Sigmoid colon (tissue), 7 donors: ENCODE measurements around the gene EHMT2. TPM values are rescaled to one million over a fixed set of nuclear protein-coding genes. Genes with fewer than 3 reads are reported as not detected.
A peak's percentile ranks its signal among the peaks of the same experiment; 100 is the strongest.
"Not testable (repeated sequence)": the region's sequence is repeated elsewhere in the genome, so short reads cannot be mapped to it uniquely, and the experiment has no call there.

Experiments
- DNase-seq: peaks from one replicate; pipeline ENCODE4 v3.0.0-alpha.2; 2019
- H3K27ac ChIP-seq, 4 donors: fragments of 200-600 bp; sonication (generic); one replicate each; pipeline ENCODE4 v1.5.1; 2016 to 2019; ENCODE audit warnings: mild to moderate bottlenecking in 1 of 4
- H3K27me3 ChIP-seq, 3 donors: fragments of 200-600 bp; sonication (generic); one replicate each; pipeline ENCODE4 v1.5.1; 2019; ENCODE audit warnings: mild to moderate bottlenecking in 1 of 3
- H3K36me3 ChIP-seq, 4 donors: fragments of 200-600 bp; sonication (generic); one replicate each; pipeline ENCODE4 v1.5.1; 2016 to 2019
- H3K4me1 ChIP-seq, 4 donors: fragments of 200-600 bp; sonication (generic); one replicate each; pipeline ENCODE4 v1.5.1; 2017 to 2019
- H3K4me3 ChIP-seq, 4 donors: fragments of 200-600 bp; sonication (generic); one replicate each; pipeline ENCODE4 v1.5.1; 2017 to 2019; ENCODE audit warnings: mild to moderate bottlenecking in 2 of 4, moderate library complexity in 1 of 4
- H3K9me3 ChIP-seq, 4 donors: fragments of 200-600 bp in 3 of 4; sonication (generic) in 3 of 4; one replicate each; pipeline versions ENCODE4 v1.5.1 to v1.6.1; 2013 to 2019
- CTCF ChIP-seq, 4 experiments: fragments of 450-650 bp in 3 of 4; fragments of 200-600 bp in 1 of 4; IDR thresholded peaks; one replicate each; pipeline ENCODE4 v1.5.1; 2016 to 2019; ENCODE audit warnings: antibody characterized with exemption in 4 of 4, mild to moderate bottlenecking in 3 of 4, moderate library complexity in 2 of 4
- EP300 ChIP-seq, 4 donors: sonication (generic); formaldehyde crosslinking; IDR thresholded peaks; one replicate each; pipeline ENCODE4 v1.6.1; 2017; ENCODE audit warnings: antibody characterized with exemption in 4 of 4
- POLR2A ChIP-seq, 2 donors: fragments of 450-650 bp; IDR thresholded peaks; one replicate each; pipeline ENCODE4 v1.6.1; 2016; ENCODE audit warnings: antibody characterized with exemption in 2 of 2, mild to moderate bottlenecking in 2 of 2, moderate library complexity in 2 of 2
- POLR2AphosphoS5 ChIP-seq, 4 donors: sonication (generic); formaldehyde crosslinking; IDR thresholded peaks; one replicate each; pipeline ENCODE4 v1.6.1; 2017; ENCODE audit warnings: antibody characterized with exemption in 4 of 4
- WGBS, 2 donors: extraction: QIAGEN DNeasy Blood & Tissue Kit; methylation state at CpG; one replicate each; pipeline ENCODE4 v1.1.7; 2013; 5-methylcytosine and 5-hydroxymethylcytosine counted together
- intact Hi-C: fragments of 100-400 bp; cut with DNase I; formaldehyde crosslinking; loops from one replicate; pipeline ENCODE4 v1.15.1; 2023
- polyA plus RNA-seq, 3 donors: library from polyadenylated mRNA; stranded (reverse); fragments of 200-250 nt; gene quantifications; one replicate each; pipeline ENCODE4 v1.2.3, GENCODE V29; 2013
- total RNA-seq, 4 donors: library from RNA; depleted of rRNA; stranded (reverse); fragments of >200 nt; gene quantifications; one replicate each; pipeline ENCODE4 v1.1.0, GENCODE V29; 2016
- donor health status: healthy with polysubstance abuse.
- donor health status: Bipolar disorder and iron deficiency.
- donor health status: healthy.

EHMT2 gene
- total and polyA plus RNA-seq, 7 donors, result 11.8 to 45.0 (median 33.2) TPM

DNA sequence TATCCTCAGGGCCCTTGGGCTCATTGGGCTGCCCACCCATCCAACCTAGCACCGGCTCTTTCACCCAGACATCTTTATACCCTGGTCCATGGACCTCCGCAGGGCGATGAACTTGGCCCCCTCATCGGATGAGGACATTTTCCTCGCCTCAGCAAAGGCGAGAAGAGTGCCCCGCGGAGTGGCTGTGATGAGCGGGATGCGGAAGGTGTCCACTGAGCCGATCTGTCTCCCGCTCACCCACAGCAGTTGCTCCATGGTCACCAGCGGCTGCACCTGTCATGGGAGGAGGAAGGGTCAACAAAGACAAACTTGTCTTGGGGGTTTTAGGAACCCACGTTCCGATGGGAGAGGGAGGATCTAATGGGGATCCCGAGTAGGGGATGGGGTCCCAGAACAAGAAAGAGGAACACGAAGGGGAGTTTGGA lies 35.6 kb downstream of the EHMT2 start:
- Histone ChIP-seq H3K27me3 (no peaks in the 10 kb centered on the region), H3K4me3 (peak overlapping the region; percentile 60 to 74 (median 68)), H3K4me1 (peaks cover 0 to 25% (median 15%) of the 10 kb centered on the region in 4 donors), H3K36me3 (peaks cover 7 to 38% (median 16%) of the 10 kb centered on the region in 4 donors), H3K27ac (peak overlapping the region; percentile 83 to 89 (median 87)), H3K9me3 (no peaks in the 10 kb centered on the region)
- DNase-seq, result no peak
- 52 to 56% methylated on average over 17 of the region's 17 CpGs for WGBS, 2 donors
- TF ChIP-seq CTCF (IDR thresholded peaks at IDR 0.05) (no peak), POLR2A (IDR thresholded peaks at IDR 0.05) (no peak), POLR2AphosphoS5 (IDR thresholded peaks at IDR 0.05) (no peak), EP300 (IDR thresholded peaks at IDR 0.05) (no peak)
- intact Hi-C loops, result loop anchor here (1.0 to 2.0 kb wide), 2 partner anchors 28 to 41 kb away; partner anchors contain the start of gene ZBTB12

DNA sequence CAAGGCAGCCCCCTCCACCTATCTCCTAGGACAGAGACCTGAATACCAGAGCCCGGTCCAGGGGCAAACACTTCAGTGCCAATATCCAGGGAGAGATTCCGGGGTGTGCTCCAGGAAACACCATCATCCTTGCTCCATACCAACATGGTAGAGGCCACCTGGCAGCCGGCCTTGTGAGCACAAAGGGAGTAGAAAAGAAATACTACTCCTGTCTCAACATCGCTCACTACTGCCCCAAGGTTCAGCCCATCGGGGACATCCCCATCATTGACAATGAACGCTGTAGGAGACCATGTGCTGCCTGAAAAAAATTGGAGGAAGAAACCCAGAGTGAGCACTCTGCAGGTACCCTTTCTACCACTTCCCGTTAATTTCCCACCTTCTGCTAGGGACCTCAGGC lies 36.3 kb downstream of the EHMT2 start:
- Histone ChIP-seq H3K27ac (no peak overlapping the region), H3K9me3 (no peaks in the 10 kb centered on the region), H3K27me3 (no peaks in the 10 kb centered on the region), H3K4me1 (peaks cover 0 to 25% (median 15%) of the 10 kb centered on the region in 4 donors), H3K36me3 (peaks cover 7 to 40% (median 16%) of the 10 kb centered on the region in 4 donors), H3K4me3 (no peak overlapping the region)
- no peak for DNase-seq
- WGBS, 2 donors, result 94 to 98% methylated on average over 7 of the region's 7 CpGs
- TF ChIP-seq POLR2AphosphoS5 (IDR thresholded peaks at IDR 0.05), result no peak
- no peak for TF ChIP-seq EP300 (IDR thresholded peaks at IDR 0.05)
- TF ChIP-seq POLR2A (IDR thresholded peaks at IDR 0.05), result no peak
- TF ChIP-seq CTCF (IDR thresholded peaks at IDR 0.05), result no peak
- intact Hi-C loops, result no loop called here

- H3K4me3 ChIP-seq, result no peak overlapping the region
- no peaks in the 10 kb centered on the region for H3K9me3 ChIP-seq
- no peaks in the 10 kb centered on the region for H3K27me3 ChIP-seq
- 97 to 98% methylated on average over 13 of the region's 13 CpGs for WGBS, 2 donors
- intact Hi-C loops, result no loop called here
- peaks cover 0 to 25% (median 15%) of the 10 kb centered on the region in 4 donors for H3K4me1 ChIP-seq
- TF ChIP-seq EP300 (IDR thresholded peaks at IDR 0.05) (no peak), POLR2A (IDR thresholded peaks at IDR 0.05) (no peak), CTCF (IDR thresholded peaks at IDR 0.05) (no peak), POLR2AphosphoS5 (IDR thresholded peaks at IDR 0.05) (no peak)
- no peak for DNase-seq
- peaks cover 7 to 40% (median 16%) of the 10 kb centered on the region in 4 donors for H3K36me3 ChIP-seq
- no peak overlapping the region for H3K27ac ChIP-seq
Observed at GRCh38 chr6:31860349-31860748, 37.1 kb downstream of the EHMT2 start.

DNA sequence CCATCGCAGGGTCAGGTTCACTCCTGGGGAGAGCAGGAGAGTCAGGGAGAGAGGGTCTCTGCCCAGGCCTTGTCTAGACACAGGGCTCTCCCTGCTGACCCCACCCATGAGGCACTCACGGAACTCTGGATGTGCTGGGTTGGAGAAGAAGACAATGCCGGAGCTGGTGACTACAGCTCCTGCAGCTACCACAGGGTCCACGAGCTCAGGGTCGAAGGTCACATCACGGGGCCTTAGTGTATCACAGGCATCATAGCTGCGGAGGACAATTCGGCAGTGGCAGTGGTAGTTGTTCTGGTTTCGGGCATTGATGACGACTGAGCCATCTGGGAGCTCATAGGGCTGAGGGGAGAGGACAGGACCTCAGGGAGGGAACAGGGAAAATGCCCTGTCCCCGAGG lies 37.6 kb downstream of the EHMT2 start:
- Histone ChIP-seq H3K9me3 (no peaks in the 10 kb centered on the region), H3K36me3 (peaks cover 7 to 40% (median 16%) of the 10 kb centered on the region in 4 donors), H3K27me3 (no peaks in the 10 kb centered on the region), H3K4me3 (no peak overlapping the region), H3K4me1 (peaks cover 0 to 25% (median 15%) of the 10 kb centered on the region in 4 donors), H3K27ac (no peak overlapping the region)
- DNase-seq, result no peak
- intact Hi-C loops, result no loop called here
- TF ChIP-seq POLR2A (IDR thresholded peaks at IDR 0.05) (no peak), EP300 (IDR thresholded peaks at IDR 0.05) (no peak), CTCF (IDR thresholded peaks at IDR 0.05) (no peak), POLR2AphosphoS5 (IDR thresholded peaks at IDR 0.05) (no peak)
- WGBS, 2 donors, result 91 to 94% methylated on average over 11 of the region's 11 CpGs

- WGBS, 2 donors, result 96 to 97% methylated on average over 8 of the region's 8 CpGs
- Histone ChIP-seq H3K27me3 (no peaks in the 10 kb centered on the region), H3K4me1 (peaks cover 0 to 19% (median 11%) of the 10 kb centered on the region in 4 donors), H3K9me3 (no peaks in the 10 kb centered on the region), H3K27ac (no peak overlapping the region), H3K4me3 (no peak overlapping the region), H3K36me3 (peaks cover 7 to 40% (median 16%) of the 10 kb centered on the region in 4 donors)
- no peak for DNase-seq
- no peak for TF ChIP-seq POLR2AphosphoS5 (IDR thresholded peaks at IDR 0.05)
- no peak for TF ChIP-seq POLR2A (IDR thresholded peaks at IDR 0.05)
- TF ChIP-seq CTCF (IDR thresholded peaks at IDR 0.05), result no peak
- no peak for TF ChIP-seq EP300 (IDR thresholded peaks at IDR 0.05)
- intact Hi-C loops, result no loop called here
Observed at GRCh38 chr6:31858707-31859106, 38.8 kb downstream of the EHMT2 start.

DNA sequence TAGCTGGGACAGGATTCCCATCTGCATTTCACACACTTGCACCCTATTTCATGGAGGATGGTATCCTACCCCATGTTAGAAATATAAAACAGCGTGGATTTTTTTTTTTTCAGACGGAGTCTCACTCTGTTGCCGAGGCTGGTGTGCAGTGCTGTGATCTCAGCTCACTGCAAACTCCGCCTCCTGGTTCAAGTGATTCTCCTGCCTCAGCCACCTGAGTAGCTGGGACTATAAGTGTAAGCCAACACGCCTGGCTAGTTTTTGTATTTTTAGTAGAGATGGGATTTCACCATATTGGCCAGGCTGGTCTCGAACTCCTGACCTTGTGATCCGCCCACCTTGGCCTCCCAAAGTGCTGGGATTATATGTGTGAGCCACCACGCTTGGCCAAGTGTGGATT lies 39.7 kb downstream of the EHMT2 start:
- H3K27ac ChIP-seq, H3K27me3 ChIP-seq, DNase-seq, intact Hi-C loops, H3K4me3 ChIP-seq, H3K9me3 ChIP-seq: not testable (repeated sequence)
- H3K4me1 ChIP-seq, result peaks cover 0 to 13% (median 7%) of the 10 kb centered on the region in 4 donors
- WGBS, 2 donors, result 93% methylated on average over 8 of the region's 8 CpGs
- H3K36me3 ChIP-seq, result peaks cover 7 to 40% (median 16%) of the 10 kb centered on the region in 4 donors

- DNase-seq, intact Hi-C loops: not testable (repeated sequence)
Observed at GRCh38 chr6:31851980-31852718, 45.3 kb downstream of the EHMT2 start.

More at GRCh38 chr6:31851980-31852718, 45.3 kb downstream of the EHMT2 start:
- H3K27me3 ChIP-seq, H3K4me3 ChIP-seq, H3K36me3 ChIP-seq, H3K27ac ChIP-seq, H3K9me3 ChIP-seq, H3K4me1 ChIP-seq: not testable (repeated sequence)
- 93% methylated on average over 35 of the region's 35 CpGs for WGBS, 2 donors
